GM18499 (cell line): ENCODE data around the gene ABTB1.

Experiments used
- ATAC-seq: cut with Tn5 transposase; IDR thresholded peaks from one replicate; pipeline ENCODE4 v1.9.1; 2021; ENCODE audit warnings: moderate number of reproducible peaks; ENCODE audit not compliant: insufficient read depth, unreplicated experiment

Gene ABTB1

GRCh38 chr3:127684871-127685707 is 12.3 kb downstream of the ABTB1 start:
- ATAC-seq: no peak

- no peak for ATAC-seq
Observed at GRCh38 chr3:127685708-127686511, 13.2 kb downstream of the ABTB1 start.

GRCh38 chr3:127686512-127686894 is 13.8 kb downstream of the ABTB1 start:
- no peak for ATAC-seq

GRCh38 chr3:127687228-127687737 is 14.5 kb downstream of the ABTB1 start:
- no peak for ATAC-seq

- no peak for ATAC-seq
Observed at GRCh38 chr3:127688022-127688415, 15.3 kb downstream of the ABTB1 start.

- no peak for ATAC-seq
Observed at GRCh38 chr3:127688416-127689265, 15.9 kb downstream of the ABTB1 start.

- no peak for ATAC-seq
Observed at GRCh38 chr3:127689266-127689860, 16.6 kb downstream of the ABTB1 start.

- ATAC-seq: no peak
Observed at GRCh38 chr3:127690106-127690505, 17.4 kb downstream of the ABTB1 start.

- ATAC-seq: no peak
Observed at GRCh38 chr3:127690823-127691452, 18.2 kb downstream of the ABTB1 start.

GRCh38 chr3:127691489-127691888 is 18.7 kb downstream of the ABTB1 start:
- no peak for ATAC-seq

- no peak for ATAC-seq
Observed at GRCh38 chr3:127691974-127692373, 19.2 kb downstream of the ABTB1 start.

- no peak for ATAC-seq
Observed at GRCh38 chr3:127692501-127693335, 20.0 kb downstream of the ABTB1 start.

- ATAC-seq: no peak
Observed at GRCh38 chr3:127693336-127693843, 20.6 kb downstream of the ABTB1 start.

GRCh38 chr3:127694467-127695215 is 21.9 kb downstream of the ABTB1 start:
- ATAC-seq: no peak

- peak; percentile 56 for ATAC-seq
Observed at GRCh38 chr3:127697551-127698240, 24.9 kb downstream of the ABTB1 start.

GRCh38 chr3:127698286-127698685 is 25.5 kb downstream of the ABTB1 start:
- ATAC-seq: no peak

GRCh38 chr3:127698691-127699415 is 26.1 kb downstream of the ABTB1 start:
- ATAC-seq: no peak
